Esophagus muscularis mucosa (tissue), 4 donors: ENCODE measurements around the gene JMJD1C.

ENCODE experiments used
- CTCF ChIP-seq, 3 experiments: fragments of 200-600 bp in 2 of 3; fragments of 450-650 bp in 1 of 3; sonication (generic) in 2 of 3; IDR thresholded peaks; one replicate each; pipeline ENCODE4 v1.5.1; 2017 to 2019; ENCODE audit warnings: antibody characterized with exemption in 3 of 3, mild to moderate bottlenecking in 2 of 3, moderate library complexity in 1 of 3
- EP300 ChIP-seq: sonication (generic); formaldehyde crosslinking; IDR thresholded peaks from one replicate; pipeline ENCODE4 v1.6.1; 2017; ENCODE audit warnings: antibody characterized with exemption
- POLR2A ChIP-seq: fragments of 450-650 bp; IDR thresholded peaks from one replicate; pipeline ENCODE4 v1.6.1; 2017; ENCODE audit warnings: antibody characterized with exemption, moderate library complexity, mild to moderate bottlenecking, low read depth

DNA sequence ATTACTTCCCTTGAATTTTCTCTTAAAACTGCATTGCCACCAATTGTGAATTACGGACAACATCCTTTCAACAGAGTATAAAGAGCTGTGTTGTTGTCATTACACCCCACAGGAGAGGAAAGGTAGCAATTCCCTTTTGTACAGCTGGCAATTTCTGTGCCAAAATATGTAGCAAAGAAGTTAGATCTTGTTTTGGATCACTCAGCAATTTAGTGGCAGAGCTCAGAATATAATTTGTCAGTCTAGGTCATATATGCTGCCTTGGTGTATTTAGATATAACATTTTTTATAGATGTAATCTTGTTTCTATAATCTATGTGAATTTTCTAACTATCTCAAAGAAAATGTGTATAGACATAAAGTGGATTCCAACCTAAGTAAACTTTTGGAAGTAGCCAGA is 293.9 kb downstream of the JMJD1C start:
- TF ChIP-seq POLR2A, result no peak
- no peak for TF ChIP-seq CTCF (IDR thresholded peaks at IDR 0.05)
- no peak for TF ChIP-seq EP300
